Endothelial cell (in vitro differentiated cells): ENCODE data around the gene IKBKE. TPM values are rescaled to one million over a fixed set of nuclear protein-coding genes. Genes with fewer than 3 reads are reported as not detected.
A peak's percentile ranks its signal among the peaks of the same experiment; 100 is the strongest.

Experiments
- DNase-seq: peaks from one replicate; pipeline ENCODE4 v3.0.0; 2021; ENCODE audit warnings: low spot score
- H3K27ac Mint-ChIP-seq: one replicate; pipeline ENCODE4 v1.8.0; 2021; ENCODE audit warnings: mixed read lengths, inconsistent platforms; ENCODE audit not compliant: unreplicated experiment
- H3K27me3 Mint-ChIP-seq: one replicate; pipeline ENCODE4 v1.8.0; 2021; ENCODE audit warnings: mild to moderate bottlenecking, moderate library complexity, mixed read lengths, inconsistent platforms; ENCODE audit not compliant: unreplicated experiment
- H3K36me3 Mint-ChIP-seq: one replicate; pipeline ENCODE4 v1.8.0; 2021; ENCODE audit warnings: mild to moderate bottlenecking, low read depth, mixed read lengths, inconsistent platforms; ENCODE audit not compliant: unreplicated experiment
- H3K4me1 Mint-ChIP-seq: one replicate; pipeline ENCODE4 v1.8.0; 2021; ENCODE audit warnings: mild to moderate bottlenecking, mixed read lengths, inconsistent platforms; ENCODE audit not compliant: unreplicated experiment
- H3K4me3 Mint-ChIP-seq: one replicate; pipeline ENCODE4 v1.8.0; 2021; ENCODE audit warnings: mild to moderate bottlenecking, mixed read lengths, inconsistent platforms; ENCODE audit not compliant: unreplicated experiment
- H3K9me3 Mint-ChIP-seq: one replicate; pipeline ENCODE4 v1.8.0; 2021; ENCODE audit warnings: mixed read lengths, inconsistent platforms; ENCODE audit not compliant: unreplicated experiment
- total RNA-seq: library from RNA; stranded (reverse); fragmentation: NEBNext Ultra II Directional; extraction: Animal tissue kit (Norgen Biotek cat#: 25700); gene quantifications from one replicate; pipeline ENCODE4 v1.2.1, GENCODE V29; 2021; ENCODE audit not compliant: unreplicated experiment
- TF ChIP-seq, protein P1 (sequence below): fragments of 200-600 bp; sonication (generic); IDR thresholded peaks from one replicate; pipeline ENCODE4 v1.5.0; 2021; ENCODE audit warnings: antibody characterized with exemption; ENCODE audit not compliant: unreplicated experiment

Gene IKBKE
- total RNA-seq, 1 donor from 2014 or later: 20.9 TPM

DNA sequence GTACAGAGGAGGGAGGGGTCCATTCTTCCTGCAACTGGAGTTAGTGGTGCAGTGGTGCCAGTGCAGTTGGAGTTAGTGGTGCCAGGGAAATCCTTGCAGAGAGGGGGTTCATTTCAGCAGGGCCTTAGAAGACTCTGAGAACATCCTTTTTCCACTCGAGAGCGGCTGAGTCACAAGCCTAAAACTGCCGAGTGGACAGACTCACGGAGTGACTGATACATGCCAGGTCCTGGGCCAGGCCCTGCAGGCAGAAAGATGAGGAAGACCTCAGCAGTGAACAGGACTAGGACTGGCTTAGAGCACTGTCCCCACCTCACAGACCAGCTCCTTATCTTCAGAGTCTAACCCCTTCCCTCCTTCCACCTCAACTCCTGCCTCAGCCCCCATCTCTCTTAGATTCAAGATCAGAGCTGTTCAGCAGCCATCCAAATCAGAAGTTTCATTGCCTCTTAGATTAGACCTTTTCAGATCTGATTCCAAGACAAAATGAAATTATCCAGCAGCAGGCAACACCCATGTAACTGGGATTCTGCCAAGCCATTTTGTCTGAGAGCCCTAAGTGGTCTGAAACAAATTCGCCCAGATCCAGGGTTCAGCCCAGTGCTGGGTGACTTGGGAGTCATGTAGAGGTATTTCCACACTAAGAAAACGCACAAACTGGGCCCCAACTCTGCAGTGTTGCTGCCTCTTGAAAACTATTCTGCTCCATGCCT lies 12.7 kb upstream of the IKBKE start:
- peaks cover 83% of the 10 kb centered on the region for H3K36me3 Mint-ChIP-seq
- TF ChIP-seq, protein P1, sequence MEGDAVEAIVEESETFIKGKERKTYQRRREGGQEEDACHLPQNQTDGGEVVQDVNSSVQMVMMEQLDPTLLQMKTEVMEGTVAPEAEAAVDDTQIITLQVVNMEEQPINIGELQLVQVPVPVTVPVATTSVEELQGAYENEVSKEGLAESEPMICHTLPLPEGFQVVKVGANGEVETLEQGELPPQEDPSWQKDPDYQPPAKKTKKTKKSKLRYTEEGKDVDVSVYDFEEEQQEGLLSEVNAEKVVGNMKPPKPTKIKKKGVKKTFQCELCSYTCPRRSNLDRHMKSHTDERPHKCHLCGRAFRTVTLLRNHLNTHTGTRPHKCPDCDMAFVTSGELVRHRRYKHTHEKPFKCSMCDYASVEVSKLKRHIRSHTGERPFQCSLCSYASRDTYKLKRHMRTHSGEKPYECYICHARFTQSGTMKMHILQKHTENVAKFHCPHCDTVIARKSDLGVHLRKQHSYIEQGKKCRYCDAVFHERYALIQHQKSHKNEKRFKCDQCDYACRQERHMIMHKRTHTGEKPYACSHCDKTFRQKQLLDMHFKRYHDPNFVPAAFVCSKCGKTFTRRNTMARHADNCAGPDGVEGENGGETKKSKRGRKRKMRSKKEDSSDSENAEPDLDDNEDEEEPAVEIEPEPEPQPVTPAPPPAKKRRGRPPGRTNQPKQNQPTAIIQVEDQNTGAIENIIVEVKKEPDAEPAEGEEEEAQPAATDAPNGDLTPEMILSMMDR: no peak

DNA sequence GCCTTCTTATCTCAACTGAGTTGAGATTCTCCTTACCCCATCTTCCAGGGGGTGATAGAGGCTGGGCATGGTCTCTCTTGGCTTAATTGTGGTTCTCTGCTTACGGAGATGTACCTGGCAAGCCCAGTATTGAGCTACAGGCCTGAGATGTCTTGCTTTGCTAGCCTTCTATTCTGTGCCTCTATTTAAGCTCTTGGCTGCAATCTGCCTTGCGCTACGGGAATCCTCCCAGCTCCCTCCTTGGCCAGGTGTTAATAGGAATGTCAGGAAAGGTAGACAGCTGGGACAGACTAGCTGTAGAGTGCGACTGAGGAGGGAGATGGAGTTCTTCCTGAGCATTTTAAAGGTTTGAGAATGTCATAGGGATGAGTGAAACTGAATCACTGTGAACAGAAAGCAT lies 10.6 kb upstream of the IKBKE start:
- H3K27me3 Mint-ChIP-seq: peaks cover 3% of the 10 kb centered on the region
- TF ChIP-seq, protein P1: no peak
- peaks cover 35% of the 10 kb centered on the region for H3K4me1 Mint-ChIP-seq
- peak overlapping the region; percentile 52 for H3K27ac Mint-ChIP-seq
- H3K9me3 Mint-ChIP-seq: no peaks in the 10 kb centered on the region
- H3K4me3 Mint-ChIP-seq: peak overlapping the region; percentile 5
- DNase-seq: no peak
- peaks cover 79% of the 10 kb centered on the region for H3K36me3 Mint-ChIP-seq

More for the DNA sequence above, 12.7 kb upstream of the IKBKE start:
- Mint-ChIP-seq H3K4me1 (peaks cover 35% of the 10 kb centered on the region), H3K27me3 (peaks cover 10% of the 10 kb centered on the region), H3K9me3 (no peaks in the 10 kb centered on the region), H3K4me3 (peak overlapping the region; percentile 49), H3K27ac (no peak overlapping the region)
- DNase-seq: no peak

DNA sequence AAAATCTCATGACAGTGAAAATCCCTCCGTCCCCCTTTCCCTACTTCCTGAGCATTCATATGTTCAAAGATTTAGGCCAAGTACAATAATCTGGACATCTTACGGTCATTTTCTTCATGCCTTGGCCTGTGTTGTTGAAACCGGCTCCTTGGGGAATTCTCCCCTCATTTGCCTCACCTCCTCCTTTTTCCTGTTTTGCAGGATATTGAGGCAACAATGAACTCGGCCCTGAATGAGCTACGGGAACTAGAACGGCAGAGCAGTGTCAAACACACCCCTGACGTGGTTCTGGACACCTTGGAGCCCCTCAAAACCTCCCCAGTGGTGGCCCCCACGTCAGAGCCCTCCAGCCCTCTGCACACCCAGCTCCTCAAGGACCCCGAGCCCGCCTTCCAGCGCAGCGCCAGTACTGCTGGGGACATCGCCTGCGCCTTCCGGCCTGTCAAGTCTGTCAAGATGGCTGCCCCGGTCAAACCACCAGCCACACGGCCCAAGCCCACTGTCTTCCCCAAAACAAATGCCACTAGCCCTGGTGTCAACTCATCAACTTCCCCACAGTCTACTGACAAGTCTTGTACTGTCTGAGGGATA lies 9.3 kb upstream of the IKBKE start:
- DNase-seq: no peak
- H3K27me3 Mint-ChIP-seq: peaks cover 3% of the 10 kb centered on the region
- H3K4me1 Mint-ChIP-seq: peaks cover 35% of the 10 kb centered on the region
- H3K9me3 Mint-ChIP-seq: no peaks in the 10 kb centered on the region
- peak overlapping the region; percentile 94 for H3K27ac Mint-ChIP-seq
- H3K36me3 Mint-ChIP-seq: peaks cover 73% of the 10 kb centered on the region
- TF ChIP-seq, protein P1: no peak
- H3K4me3 Mint-ChIP-seq: peak overlapping the region; percentile 70

DNA sequence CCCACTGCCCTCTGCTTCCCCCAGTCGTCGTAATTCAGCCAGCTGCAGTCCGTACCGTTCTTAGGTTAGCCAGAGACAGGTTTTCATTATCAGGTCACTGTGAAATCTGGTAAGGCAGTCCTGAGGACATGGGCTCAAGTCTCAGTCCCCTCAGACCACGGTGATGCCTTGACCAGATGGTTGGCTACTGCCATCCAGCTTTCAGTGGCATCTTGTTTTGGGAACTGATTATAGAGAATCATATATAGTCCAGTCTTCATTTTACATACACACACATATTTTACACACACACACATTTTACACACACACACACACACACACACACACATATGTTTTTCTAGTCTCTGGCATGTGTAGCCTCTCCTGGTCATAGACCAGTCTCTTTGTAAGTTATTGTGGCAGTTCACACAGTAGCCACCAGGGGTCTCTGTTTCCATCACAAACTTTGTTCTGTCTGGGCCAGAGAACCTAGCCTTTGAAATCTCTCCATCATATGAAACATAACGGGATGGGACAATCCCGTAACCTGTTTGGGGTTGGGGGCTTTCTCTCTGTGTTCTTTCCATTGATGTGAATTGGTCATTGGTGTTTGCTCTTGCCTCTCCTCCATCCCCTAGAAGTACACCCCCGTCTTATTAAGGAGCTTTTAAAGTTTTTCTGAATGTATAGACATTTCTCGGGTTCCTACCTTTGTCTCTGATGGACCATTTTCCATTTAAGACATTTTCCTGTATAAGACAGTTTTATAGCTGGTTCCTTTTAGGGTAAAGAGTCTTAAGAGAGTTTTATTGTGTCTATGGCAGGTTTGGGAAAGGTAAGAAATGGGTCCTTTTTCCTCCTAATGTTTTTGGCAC lies 8.4 kb upstream of the IKBKE start:
- Mint-ChIP-seq H3K4me1 (peaks cover 38% of the 10 kb centered on the region), H3K9me3 (no peaks in the 10 kb centered on the region), H3K27me3 (peaks cover 3% of the 10 kb centered on the region), H3K36me3 (peaks cover 66% of the 10 kb centered on the region), H3K4me3 (peak overlapping the region; percentile 70), H3K27ac (peak overlapping the region; percentile 94)
- DNase-seq: peak; percentile 76
- TF ChIP-seq, protein P1: peak; percentile 79
